ENCODE measurements around the gene NMT2. TPM values are rescaled to one million over a fixed set of nuclear protein-coding genes. Genes with fewer than 3 reads are reported as not detected.

Gene NMT2
- total RNA-seq, 1 experiment from 2014 or later: 11.8 TPM

GRCh38 chr10:15214237-15214636, 45.7 kb upstream of the NMT2 start:
- no peak overlapping the region for H3K4me3 Mint-ChIP-seq
- WGBS (ENCODE audit: extremely low coverage, insufficient read length, low lambda C conversion rate): no CpG with 5 or more reads among the region's 17 CpGs

More at GRCh38 chr10:15214237-15214636, 45.7 kb upstream of the NMT2 start:
- H2BK15ac ChIP-seq (ENCODE audit: low read depth, low read length): no peak overlapping the region
- H2BK5ac ChIP-seq (ENCODE audit: insufficient read length, low read length): no peak overlapping the region
- peaks cover 5 to 29% (median 18%) of the 10 kb centered on the region in 3 experiments; a peak in 6 of 7 replicates for H3K36me3 Mint-ChIP-seq (ENCODE audit: insufficient read depth in 1 of 3, low read depth in 3 of 3)
- no peak overlapping the region for H3K14ac ChIP-seq (ENCODE audit: insufficient read depth, low read length)
- no peak overlapping the region for H3K9ac ChIP-seq (ENCODE audit: extremely low read depth, insufficient read length, low read length)
- no peaks in the 10 kb centered on the region for H3K9me3 ChIP-seq (ENCODE audit: control insufficient read depth, low read depth, low read length)
- H2BK120ac ChIP-seq (ENCODE audit: low read depth, low read length, poor library complexity, severe bottlenecking): no peak overlapping the region
- no peak overlapping the region for H2BK12ac ChIP-seq (ENCODE audit: insufficient read length, low read depth, low read length)
- no peaks in the 10 kb centered on the region for H3K23me2 ChIP-seq (ENCODE audit: insufficient read length, low read depth, low read length, poor library complexity, severe bottlenecking)
- no peak for TF ChIP-seq CTCF (conservative IDR thresholded peaks at IDR 0.05)
- H3K27me3 Mint-ChIP-seq (ENCODE audit: low read depth): no peaks in the 10 kb centered on the region
- H3K27ac Mint-ChIP-seq: peak overlapping the region in 2 of 3 experiments; percentile 73 to 76; a peak in 3 of 7 replicates
- no peak overlapping the region for H4K5ac ChIP-seq (ENCODE audit: insufficient read length, low read depth, low read length)
- H2BK20ac ChIP-seq (ENCODE audit: low read depth, low read length, poor library complexity, severe bottlenecking): no peak overlapping the region
- H3K4me1 Mint-ChIP-seq: peaks cover 8 to 15% of the 10 kb centered on the region in 2 experiments; a peak in 3 of 4 replicates
- H3K79me2 ChIP-seq (ENCODE audit: insufficient read depth, low read length): no peaks in the 10 kb centered on the region
- no peaks in the 10 kb centered on the region; the same call in 1 of the 2 replicates for H3K27me3 ChIP-seq (ENCODE audit: insufficient read depth, low read length)
- H3K56ac ChIP-seq (ENCODE audit: insufficient read length, low read depth, low read length): no peak overlapping the region
- H4K91ac ChIP-seq (ENCODE audit: insufficient read length, low read depth, low read length): no peak overlapping the region
- no peaks in the 10 kb centered on the region for H4K20me1 ChIP-seq (ENCODE audit: control insufficient read depth, insufficient read depth, insufficient read length)
- H3K23ac ChIP-seq (ENCODE audit: insufficient read length, low read depth, low read length): no peak overlapping the region
- H3K18ac ChIP-seq (ENCODE audit: insufficient read length, low read depth, low read length): no peak overlapping the region
- no peak overlapping the region for H3K27ac ChIP-seq (ENCODE audit: insufficient read length, low read depth, low read length)
- no peak overlapping the region for H3T11ph ChIP-seq (ENCODE audit: low read length)
- H3K4ac ChIP-seq (ENCODE audit: low read depth, low read length): no peak overlapping the region
- no peaks in the 10 kb centered on the region for H3K4me1 ChIP-seq (ENCODE audit: insufficient read depth, low read length)
- H2AK5ac ChIP-seq (ENCODE audit: insufficient read length, low read length): no peak overlapping the region
- H3K79me1 ChIP-seq (ENCODE audit: insufficient read depth, low read depth, low read length, poor library complexity, severe bottlenecking): no peaks in the 10 kb centered on the region
- no peak overlapping the region for H3K4me2 ChIP-seq (ENCODE audit: insufficient read depth, insufficient read length, low read length)
- no peak overlapping the region for H4K8ac ChIP-seq (replicated peaks; ENCODE audit: insufficient read length, low read depth, low read length)
- no peak overlapping the region for H2AFZ ChIP-seq (ENCODE audit: low read length)
- no peak for DNase-seq
- no peaks in the 10 kb centered on the region for H3K9me3 Mint-ChIP-seq
